NCI-H524 (cell line): ENCODE data around the gene PARP12.

Source experiments
- DNase-seq, 2 experiments: peaks; one replicate each; lab custom pipeline; 2025; lab: John Stamatoyannopoulos, UW

Gene PARP12

GRCh38 chr7:140014123-140014522 lies 48.6 kb downstream of the PARP12 start:
- DNase-seq, result no peak

- no peak for DNase-seq
Observed at GRCh38 chr7:140013676-140014075, 49.1 kb downstream of the PARP12 start.

GRCh38 chr7:140010194-140010895 lies 52.4 kb downstream of the PARP12 start:
- DNase-seq, result peak; percentile 31 to 70

GRCh38 chr7:140009735-140010134 lies 53.0 kb downstream of the PARP12 start:
- no peak for DNase-seq

- DNase-seq, result no peak
Observed at GRCh38 chr7:140008755-140009610, 53.8 kb downstream of the PARP12 start.

GRCh38 chr7:140007051-140007690 lies 55.6 kb downstream of the PARP12 start:
- DNase-seq, result no peak

- DNase-seq, result no peak
Observed at GRCh38 chr7:140006600-140006999, 56.2 kb downstream of the PARP12 start.

GRCh38 chr7:140005754-140006503 lies 56.8 kb downstream of the PARP12 start:
- peak; percentile 23 to 29 for DNase-seq

- DNase-seq, result no peak
Observed at GRCh38 chr7:140005341-140005740, 57.4 kb downstream of the PARP12 start.

- DNase-seq, result no peak
Observed at GRCh38 chr7:140004672-140005071, 58.1 kb downstream of the PARP12 start.

- peak; percentile 29 to 48 for DNase-seq
Observed at GRCh38 chr7:140003913-140004382, 58.8 kb downstream of the PARP12 start.

GRCh38 chr7:140000666-140001268 lies 62.0 kb downstream of the PARP12 start:
- DNase-seq, result no peak

- peak; percentile 6 to 39 for DNase-seq
Observed at GRCh38 chr7:139999516-139999915, 63.2 kb downstream of the PARP12 start.

GRCh38 chr7:139998572-139998971 lies 64.2 kb downstream of the PARP12 start:
- DNase-seq, result no peak

- no peak for DNase-seq
Observed at GRCh38 chr7:139995017-139995915, 67.5 kb downstream of the PARP12 start.

GRCh38 chr7:139994356-139994755 lies 68.4 kb downstream of the PARP12 start:
- no peak for DNase-seq

GRCh38 chr7:139993592-139993991 lies 69.2 kb downstream of the PARP12 start:
- no peak for DNase-seq

GRCh38 chr7:139993169-139993568 lies 69.6 kb downstream of the PARP12 start:
- DNase-seq, result no peak

- peak in 1 of 2 experiments; percentile 36 for DNase-seq
Observed at GRCh38 chr7:139992353-139993044, 70.3 kb downstream of the PARP12 start.

GRCh38 chr7:139991911-139992310 lies 70.8 kb downstream of the PARP12 start:
- DNase-seq, result no peak
